COLO829 (cell line): ENCODE measurements around the gene STIM1.
A peak's percentile ranks its signal among the peaks of the same experiment; 100 is the strongest.

Source experiments
- DNase-seq: peaks from one replicate; pipeline ENCODE4 v3.0.0; 2012; ENCODE audit warnings: low spot score

Gene STIM1

GRCh38 chr11:3952715-3953114 lies 97.3 kb downstream of the STIM1 start:
- DNase-seq, result no peak

- no peak for DNase-seq
Measured at GRCh38 chr11:3953327-3953726, 97.9 kb downstream of the STIM1 start.

GRCh38 chr11:3954448-3955298 lies 99.2 kb downstream of the STIM1 start:
- DNase-seq, result no peak

- no peak for DNase-seq
Measured at GRCh38 chr11:3955299-3955665, 99.8 kb downstream of the STIM1 start.

GRCh38 chr11:3956038-3956437 lies 100.6 kb downstream of the STIM1 start:
- DNase-seq, result no peak

GRCh38 chr11:3956748-3957147 lies 101.3 kb downstream of the STIM1 start:
- no peak for DNase-seq

- DNase-seq, result no peak
Measured at GRCh38 chr11:3957437-3957836, 102.0 kb downstream of the STIM1 start.

GRCh38 chr11:3958281-3958680 lies 102.8 kb downstream of the STIM1 start:
- no peak for DNase-seq

- DNase-seq, result no peak
Measured at GRCh38 chr11:3959015-3959902, 103.8 kb downstream of the STIM1 start.

- DNase-seq, result no peak
Measured at GRCh38 chr11:3959903-3960265, 104.4 kb downstream of the STIM1 start.

GRCh38 chr11:3962406-3962840 lies 107.0 kb downstream of the STIM1 start:
- DNase-seq, result no peak

- DNase-seq, result no peak
Measured at GRCh38 chr11:3964056-3964455, 108.6 kb downstream of the STIM1 start.

- no peak for DNase-seq
Measured at GRCh38 chr11:3964935-3965604, 109.6 kb downstream of the STIM1 start.

- no peak for DNase-seq
Measured at GRCh38 chr11:3967695-3968094, 112.2 kb downstream of the STIM1 start.

GRCh38 chr11:3969200-3969599 lies 113.7 kb downstream of the STIM1 start:
- DNase-seq, result no peak

- DNase-seq, result no peak
Measured at GRCh38 chr11:3969613-3970012, 114.1 kb downstream of the STIM1 start.

GRCh38 chr11:3970108-3970507 lies 114.6 kb downstream of the STIM1 start:
- DNase-seq, result no peak

- DNase-seq, result no peak
Measured at GRCh38 chr11:3971756-3972404, 116.4 kb downstream of the STIM1 start.

- DNase-seq, result no peak
Measured at GRCh38 chr11:3972431-3972830, 117.0 kb downstream of the STIM1 start.

- DNase-seq, result no peak
Measured at GRCh38 chr11:3977078-3977477, 121.6 kb downstream of the STIM1 start.

GRCh38 chr11:3981084-3981633 lies 125.7 kb downstream of the STIM1 start:
- DNase-seq, result no peak

GRCh38 chr11:3982431-3982830 lies 127.0 kb downstream of the STIM1 start:
- peak; percentile 90 for DNase-seq
